DND-41 (cell line): Measurements from ENCODE around the gene IL9.

ENCODE experiments used
- ATAC-seq: fragments of 200-7000 bp; cut with Tn5 transposase; 3 replicates; pipeline ENCODE4 v1.9.1; 2021; ENCODE audit warnings: low read depth; ENCODE audit not compliant: insufficient read depth
- DNase-seq: peaks from one replicate; pipeline ENCODE4 v3.0.0-alpha.2; 2020
- H2AFZ ChIP-seq: 2 replicates; pipeline ENCODE4 v1.6.0; 2012; ENCODE audit warnings: low read depth, low read length
- H3K27ac ChIP-seq: 2 replicates; pipeline ENCODE4 v1.5.1; 2012; ENCODE audit warnings: low read length, inconsistent platforms
- H3K27me3 ChIP-seq: fragments of 200-600 bp; sonication (generic); 2 replicates; pipeline ENCODE4 v1.6.0; 2012; ENCODE audit warnings: low read length, mild to moderate bottlenecking, inconsistent platforms; ENCODE audit not compliant: insufficient read depth, poor library complexity
- H3K36me3 ChIP-seq: 2 replicates; pipeline ENCODE4 v1.5.1; 2012; ENCODE audit warnings: low read length, inconsistent platforms; ENCODE audit not compliant: insufficient read depth
- H3K4me1 ChIP-seq: 2 replicates; pipeline ENCODE4 v1.5.1; 2012; ENCODE audit warnings: mild to moderate bottlenecking, low read length; ENCODE audit not compliant: insufficient read depth
- H3K4me2 ChIP-seq: 2 replicates; pipeline ENCODE4 v1.6.0; 2012; ENCODE audit warnings: mild to moderate bottlenecking, moderate library complexity, low read length, inconsistent platforms; ENCODE audit not compliant: insufficient read depth
- H3K4me3 ChIP-seq, 2 experiments: fragments of 200-600 bp in 1 of 2; shearing (Covaris generic) in 1 of 2; 2 replicates each; pipeline ENCODE4 v1.5.1; 2012 to 2016; ENCODE audit warnings: inconsistent platforms in 2 of 2, low read length in 2 of 2, mild to moderate bottlenecking in 2 of 2, low read depth in 1 of 2, moderate library complexity in 1 of 2
- H3K79me2 ChIP-seq: 2 replicates; pipeline ENCODE4 v1.6.0; 2012; ENCODE audit warnings: low read length, inconsistent platforms; ENCODE audit not compliant: insufficient read depth
- H3K9ac ChIP-seq: 2 replicates; pipeline ENCODE4 v1.6.0; 2012; ENCODE audit warnings: low read depth, mild to moderate bottlenecking, inconsistent platforms, low read length, moderate library complexity
- H3K9me3 ChIP-seq: 2 replicates; pipeline ENCODE4 v1.5.1; 2012; ENCODE audit warnings: low read length, moderate library complexity, mild to moderate bottlenecking, inconsistent platforms; ENCODE audit not compliant: insufficient read depth, severe bottlenecking
- H4K20me1 ChIP-seq: 2 replicates; pipeline ENCODE4 v1.6.0; 2012; ENCODE audit warnings: low read length; ENCODE audit not compliant: insufficient read depth
- CTCF ChIP-seq: IDR thresholded peaks from 2 replicates; pipeline ENCODE4 v1.5.1; 2012; ENCODE audit warnings: borderline replicate concordance, low read length, moderate library complexity, mild to moderate bottlenecking; ENCODE audit not compliant: poor library complexity, severe bottlenecking; ENCODE audit errors: extremely low read depth
- EZH2 ChIP-seq: IDR thresholded peaks from 3 replicates; pipeline ENCODE4 v1.6.1; 2012; ENCODE audit warnings: borderline replicate concordance, low read depth, mild to moderate bottlenecking, moderate library complexity, low read length, inconsistent platforms; ENCODE audit not compliant: severe bottlenecking

IL9 gene

GRCh38 chr5:135874461-135874860, 21.2 kb downstream of the IL9 start:
- H2AFZ ChIP-seq, result no peak overlapping the region
- ATAC-seq (no peak), DNase-seq (no peak)
- H3K36me3 ChIP-seq, result no peaks in the 10 kb centered on the region
- H3K79me2 ChIP-seq, result no peaks in the 10 kb centered on the region
- no peak overlapping the region for H3K9ac ChIP-seq
- H4K20me1 ChIP-seq, result no peaks in the 10 kb centered on the region
- no peak overlapping the region for H3K4me3 ChIP-seq
- no peak overlapping the region for H3K4me2 ChIP-seq
- H3K27ac ChIP-seq, result no peak overlapping the region
- peaks cover 6% of the 10 kb centered on the region for H3K27me3 ChIP-seq
- no peaks in the 10 kb centered on the region for H3K9me3 ChIP-seq
- TF ChIP-seq EZH2 (no peak), CTCF (no peak)
- no peaks in the 10 kb centered on the region for H3K4me1 ChIP-seq

DNA sequence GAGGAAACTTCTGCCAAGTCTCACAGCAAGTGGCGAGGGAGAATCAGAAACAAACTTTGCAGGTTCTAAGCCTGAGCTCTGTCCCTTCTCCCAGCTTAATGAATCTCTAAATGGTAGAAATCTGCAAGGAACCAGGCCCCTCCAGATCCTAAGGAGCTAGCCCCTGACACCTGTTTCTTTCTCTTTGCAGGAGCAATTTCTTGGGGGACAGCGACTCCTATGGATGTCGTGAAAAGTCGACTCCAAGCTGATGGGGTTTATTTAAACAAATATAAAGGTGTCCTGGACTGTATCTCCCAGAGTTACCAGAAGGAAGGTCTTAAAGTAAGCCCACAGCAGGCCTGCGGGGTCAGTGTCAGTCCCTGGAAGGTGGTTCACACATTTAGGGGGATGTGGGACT, 21.8 kb downstream of the IL9 start:
- no peak overlapping the region for H3K27ac ChIP-seq
- no peak overlapping the region for H2AFZ ChIP-seq
- H3K9ac ChIP-seq, result no peak overlapping the region
- DNase-seq (no peak), ATAC-seq (no peak)
- H3K4me1 ChIP-seq, result no peaks in the 10 kb centered on the region
- peaks cover 6% of the 10 kb centered on the region for H3K27me3 ChIP-seq
- TF ChIP-seq CTCF (no peak), EZH2 (no peak)
- H3K9me3 ChIP-seq, result no peaks in the 10 kb centered on the region
- H3K79me2 ChIP-seq, result no peaks in the 10 kb centered on the region
- no peaks in the 10 kb centered on the region for H4K20me1 ChIP-seq
- no peak overlapping the region for H3K4me2 ChIP-seq
- no peaks in the 10 kb centered on the region for H3K36me3 ChIP-seq
- H3K4me3 ChIP-seq, result no peak overlapping the region

DNA sequence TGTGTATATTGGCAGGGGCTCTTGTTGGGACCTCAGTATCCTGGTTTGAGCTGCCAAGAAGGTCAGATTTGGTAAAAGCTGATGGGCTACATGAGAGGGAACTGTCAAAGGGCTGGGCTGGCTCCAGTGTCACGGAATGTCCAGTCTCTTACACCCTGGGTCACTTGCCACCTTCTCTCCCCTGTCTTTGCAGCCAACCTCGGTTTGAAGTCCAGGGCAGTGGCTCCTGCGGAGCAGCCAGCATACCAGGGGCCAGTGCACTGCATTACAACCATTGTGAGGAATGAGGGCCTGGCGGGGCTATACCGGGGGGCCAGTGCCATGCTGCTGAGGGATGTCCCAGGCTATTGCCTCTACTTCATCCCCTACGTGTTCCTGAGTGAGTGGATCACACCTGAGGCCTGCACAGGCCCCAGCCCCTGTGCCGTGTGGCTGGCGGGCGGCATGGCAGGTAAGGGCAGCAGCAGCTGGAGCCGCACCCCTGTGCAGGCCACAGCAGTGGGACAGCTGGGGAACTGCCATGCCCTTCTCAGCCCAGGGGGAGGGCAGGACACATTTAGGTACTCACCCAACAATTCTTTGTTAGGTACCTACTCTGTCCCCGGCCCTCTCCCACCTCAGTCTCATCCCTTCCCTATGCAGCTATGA, 24.2 kb downstream of the IL9 start:
- Histone ChIP-seq H4K20me1 (no peaks in the 10 kb centered on the region), H3K4me1 (no peaks in the 10 kb centered on the region), H3K79me2 (no peaks in the 10 kb centered on the region), H2AFZ (no peak overlapping the region), H3K36me3 (no peaks in the 10 kb centered on the region), H3K4me3 (no peak overlapping the region), H3K27ac (no peak overlapping the region), H3K27me3 (peaks cover 15% of the 10 kb centered on the region), H3K4me2 (no peak overlapping the region), H3K9me3 (no peaks in the 10 kb centered on the region), H3K9ac (no peak overlapping the region)
- DNase-seq (no peak), ATAC-seq (no peak)
- TF ChIP-seq EZH2 (no peak), CTCF (no peak)
